T follicular helper cell (primary cell): ENCODE results near the gene MED8.
"Not testable (repeated sequence)": the region's sequence is repeated elsewhere in the genome, so short reads cannot be mapped to it uniquely, and the experiment has no call there.

Experiments used
- DNase-seq: peaks from one replicate; pipeline ENCODE4 v3.0.0-alpha.2; 2020; ENCODE audit warnings: low read depth

The MED8 gene

GRCh38 chr1:43382027-43382779 is 7.4 kb downstream of the MED8 start:
- no peak for DNase-seq

GRCh38 chr1:43381612-43382011 is 8.0 kb downstream of the MED8 start:
- no peak for DNase-seq

- no peak for DNase-seq
Observed at GRCh38 chr1:43379476-43379875, 10.1 kb downstream of the MED8 start.

- DNase-seq: no peak
Observed at GRCh38 chr1:43377831-43378230, 11.8 kb downstream of the MED8 start.

- no peak for DNase-seq
Observed at GRCh38 chr1:43376723-43377235, 12.8 kb downstream of the MED8 start.

- DNase-seq: no peak
Observed at GRCh38 chr1:43373066-43373940, 16.3 kb downstream of the MED8 start.

GRCh38 chr1:43372172-43372571 is 17.4 kb downstream of the MED8 start:
- DNase-seq: no peak

- no peak for DNase-seq
Observed at GRCh38 chr1:43370564-43370963, 19.0 kb downstream of the MED8 start.

- DNase-seq: not testable (repeated sequence)
Observed at GRCh38 chr1:43369779-43370178, 19.8 kb downstream of the MED8 start.

GRCh38 chr1:43368646-43369020 is 21.0 kb downstream of the MED8 start:
- DNase-seq: no peak

GRCh38 chr1:43367904-43368645 is 21.5 kb downstream of the MED8 start, which contains the start of gene ELOVL1:
Gene ELOVL1, minus strand, starts transcription at chr1:43368011. Its CDS starts 2,402 bp downstream, at chr1:43365609.
- DNase-seq: peak; percentile 56

- DNase-seq: no peak
Observed at GRCh38 chr1:43367026-43367903, 22.3 kb downstream of the MED8 start.

GRCh38 chr1:43366601-43367025 is 23.0 kb downstream of the MED8 start:
- DNase-seq: no peak

GRCh38 chr1:43366179-43366578 is 23.4 kb downstream of the MED8 start:
- DNase-seq: no peak

- no peak for DNase-seq
Observed at GRCh38 chr1:43365678-43366077, 23.9 kb downstream of the MED8 start.

GRCh38 chr1:43363935-43364525 is 25.6 kb downstream of the MED8 start:
- no peak for DNase-seq

- DNase-seq: no peak
Observed at GRCh38 chr1:43363283-43363934, 26.2 kb downstream of the MED8 start.

GRCh38 chr1:43360616-43361015 is 29.0 kb downstream of the MED8 start:
- DNase-seq: no peak

GRCh38 chr1:43359696-43360095 is 29.9 kb downstream of the MED8 start:
- DNase-seq: no peak
